T-helper 17 cell (primary cell): Measurements from ENCODE around the gene DST. TPM values are rescaled to one million over a fixed set of nuclear protein-coding genes. Genes with fewer than 3 reads are reported as not detected.
"Not testable (repeated sequence)": the region's sequence is repeated elsewhere in the genome, so short reads cannot be mapped to it uniquely, and the experiment has no call there.

Experiments used
- ATAC-seq: fragments of 150-1000 bp; cut with Tn5 transposase; 2 replicates; pipeline ENCODE4 v1.10.0; 2021; ENCODE audit warnings: mild to moderate bottlenecking, moderate library complexity
- DNase-seq, 3 donors: peaks; one replicate each; pipeline versions ENCODE4 v3.0.0 to v3.0.0-alpha.2; 2020 to 2021
- H3K9me3 ChIP-seq: one replicate; pipeline ENCODE4 v1.7.0; 2013; ENCODE audit warnings: low read length, mild to moderate bottlenecking; ENCODE audit not compliant: control insufficient read depth, poor library complexity, severe bottlenecking
- H3K27ac Mint-ChIP-seq: one replicate; pipeline ENCODE4 v1.8.0; 2022; ENCODE audit warnings: mild to moderate bottlenecking, moderate library complexity, mixed read lengths
- H3K27me3 Mint-ChIP-seq: one replicate; pipeline ENCODE4 v1.8.0; 2022; ENCODE audit warnings: mixed read lengths
- H3K36me3 Mint-ChIP-seq: one replicate; pipeline ENCODE4 v1.8.0; 2022; ENCODE audit warnings: low read depth, mixed read lengths
- H3K4me1 Mint-ChIP-seq: one replicate; pipeline ENCODE4 v1.8.0; 2022; ENCODE audit warnings: mild to moderate bottlenecking, mixed read lengths
- H3K4me3 Mint-ChIP-seq: one replicate; pipeline ENCODE4 v1.8.0; 2022; ENCODE audit warnings: mild to moderate bottlenecking, moderate library complexity, mixed read lengths
- total RNA-seq, 4 donors: library from RNA in 2 of 4; stranded (reverse) in 2 of 4; gene quantifications; one replicate each; pipeline ENCODE4 v1.2.3 and lab custom pipeline; 2022 to 2026

Gene DST
- total RNA-seq, 2 donors from 2014 or later, result 12.6 to 29.6 TPM

DNA sequence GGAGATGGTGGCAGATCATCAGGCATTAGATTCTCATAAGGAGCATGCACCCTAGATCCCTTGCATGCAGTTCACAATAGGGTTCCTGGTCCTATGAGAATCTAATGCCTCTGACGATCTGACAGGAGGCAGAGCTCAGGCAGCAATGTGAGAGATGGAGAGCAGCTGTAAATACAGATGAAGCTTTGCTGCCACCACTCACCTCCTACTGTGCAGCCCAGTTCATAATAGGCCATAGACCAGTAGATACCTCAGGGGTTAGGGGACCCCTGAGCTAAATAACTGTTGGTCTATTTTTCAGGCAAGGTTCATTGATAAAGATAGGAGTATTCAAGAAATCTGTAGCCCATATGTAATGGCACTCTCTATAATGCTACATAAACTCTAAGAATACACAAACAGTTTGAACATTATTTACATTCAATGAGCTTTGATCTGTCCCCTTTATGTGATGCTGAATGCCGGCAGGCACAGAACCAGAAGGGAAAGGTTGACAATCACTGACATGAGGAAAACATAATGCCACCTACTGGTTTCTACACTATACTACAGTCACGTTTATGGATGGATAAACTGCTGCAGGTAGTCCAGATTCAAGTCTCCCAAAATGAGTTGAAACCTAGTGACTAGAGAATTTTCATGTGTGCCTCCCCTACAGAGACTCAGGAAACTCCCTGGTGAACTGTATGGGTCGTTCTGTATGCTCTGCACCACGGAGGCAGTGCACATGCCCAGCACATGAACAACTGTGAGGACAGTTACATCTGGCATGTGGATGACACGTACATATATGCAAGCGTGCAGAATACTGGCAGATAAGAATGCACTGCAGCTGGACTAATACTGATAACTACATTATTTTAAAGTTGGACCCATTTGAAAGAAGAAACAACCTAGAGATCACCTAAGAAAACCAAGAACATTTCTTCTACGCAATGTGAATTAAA, 72.0 kb downstream of the DST start:
- ATAC-seq (peak; percentile 60), DNase-seq (no peak)
- no peak overlapping the region for H3K27ac Mint-ChIP-seq
- H3K27me3 Mint-ChIP-seq, result peaks cover 2% of the 10 kb centered on the region
- H3K4me3 Mint-ChIP-seq, result no peak overlapping the region
- peaks cover 6% of the 10 kb centered on the region for H3K4me1 Mint-ChIP-seq
- H3K36me3 Mint-ChIP-seq, result no peaks in the 10 kb centered on the region
- no peaks in the 10 kb centered on the region for H3K9me3 ChIP-seq

DNA sequence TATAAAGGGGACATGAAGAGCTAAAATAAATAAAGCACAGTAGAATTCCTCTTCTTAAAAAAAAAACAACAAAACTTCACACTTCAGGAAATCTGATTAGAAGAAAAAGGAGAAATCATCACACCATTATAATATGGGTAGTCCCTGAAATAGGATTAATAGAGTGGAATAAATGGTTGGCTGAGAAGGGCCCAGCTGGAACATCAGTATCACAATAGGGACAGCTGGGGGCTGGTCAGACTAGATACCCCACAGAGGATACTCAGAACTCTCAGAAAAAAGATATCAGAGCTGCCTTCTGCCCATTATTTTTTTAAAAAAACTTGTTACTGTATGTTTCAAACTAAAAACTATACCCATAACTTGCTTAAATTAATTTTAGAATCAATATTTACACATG, 75.2 kb downstream of the DST start:
- H3K4me3 Mint-ChIP-seq, result no peak overlapping the region
- ATAC-seq (no peak), DNase-seq (no peak)
- no peaks in the 10 kb centered on the region for H3K27me3 Mint-ChIP-seq
- H3K9me3 ChIP-seq, result no peaks in the 10 kb centered on the region
- peaks cover 6% of the 10 kb centered on the region for H3K4me1 Mint-ChIP-seq
- no peaks in the 10 kb centered on the region for H3K36me3 Mint-ChIP-seq
- no peak overlapping the region for H3K27ac Mint-ChIP-seq

- not testable (repeated sequence) for H3K27ac Mint-ChIP-seq, H3K4me3 Mint-ChIP-seq, H3K4me1 Mint-ChIP-seq, H3K27me3 Mint-ChIP-seq, ATAC-seq, DNase-seq, H3K36me3 Mint-ChIP-seq, H3K9me3 ChIP-seq
Observed at GRCh38 chr6:56562730-56563129, 80.0 kb downstream of the DST start.

DNA sequence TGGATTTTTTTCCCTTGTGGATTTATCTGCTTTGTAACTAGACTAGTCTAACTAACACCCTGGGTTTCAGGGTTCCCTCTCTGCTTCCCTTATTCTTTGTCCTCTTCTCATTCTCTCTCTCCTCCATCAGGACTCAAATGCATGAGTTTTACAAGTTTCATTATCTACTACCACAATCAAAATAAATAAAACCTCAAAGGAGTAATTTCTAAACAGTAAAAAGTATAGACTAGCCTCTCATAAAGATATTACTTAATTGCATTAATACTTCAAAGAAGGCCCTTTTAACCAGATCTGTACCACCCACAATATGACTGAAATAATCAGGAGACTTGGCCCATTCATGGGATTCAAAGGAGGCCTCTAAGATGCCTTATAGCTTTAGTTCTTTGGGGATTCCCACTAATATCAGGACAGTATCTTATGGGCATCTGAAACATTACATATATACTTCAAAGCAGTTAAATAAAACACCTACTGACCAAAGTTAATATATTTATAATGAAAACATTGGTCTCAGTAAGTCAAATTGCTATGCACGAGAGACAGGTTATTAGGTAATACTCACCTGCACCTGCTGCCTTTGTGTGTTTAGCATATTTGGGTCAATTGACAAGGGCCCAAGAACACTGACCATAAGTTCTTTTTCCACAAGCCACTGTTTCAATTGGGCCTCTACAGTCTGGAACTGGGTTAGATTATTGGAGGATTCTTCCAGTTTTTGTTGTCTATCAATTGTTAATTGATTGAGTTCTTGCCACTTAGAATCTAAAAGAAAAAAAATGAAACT, 85.7 kb downstream of the DST start:
- no peak overlapping the region for H3K4me3 Mint-ChIP-seq
- H3K36me3 Mint-ChIP-seq, result peaks cover 2% of the 10 kb centered on the region
- peaks cover 4% of the 10 kb centered on the region for H3K4me1 Mint-ChIP-seq
- no peaks in the 10 kb centered on the region for H3K9me3 ChIP-seq
- no peaks in the 10 kb centered on the region for H3K27me3 Mint-ChIP-seq
- no peak for ATAC-seq
- no peak overlapping the region for H3K27ac Mint-ChIP-seq
- DNase-seq, result no peak

DNA sequence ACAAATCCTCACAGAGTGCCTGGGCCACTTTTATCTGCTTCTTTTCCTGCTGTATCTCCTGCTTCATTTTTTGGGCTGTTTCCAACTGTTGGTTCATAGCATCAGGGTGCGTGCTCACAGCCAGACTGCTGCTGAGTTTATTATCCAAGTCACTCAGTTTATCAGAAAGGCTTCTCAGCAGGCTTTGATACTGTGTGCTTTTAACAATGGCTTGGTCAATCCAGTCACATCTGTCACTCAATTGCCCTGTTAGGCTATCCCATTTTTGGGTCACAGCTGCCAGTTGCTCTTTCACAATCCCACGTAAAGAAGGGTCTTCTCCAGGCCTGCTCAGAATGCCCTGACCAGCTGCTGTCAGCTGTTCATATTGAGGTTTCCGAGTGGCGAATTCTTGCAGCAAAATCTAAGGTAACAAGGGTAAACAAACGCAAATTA, 87.2 kb downstream of the DST start:
- H3K4me3 Mint-ChIP-seq, result no peak overlapping the region
- H3K27me3 Mint-ChIP-seq, result no peaks in the 10 kb centered on the region
- H3K4me1 Mint-ChIP-seq, result peaks cover 4% of the 10 kb centered on the region
- peaks cover 2% of the 10 kb centered on the region for H3K36me3 Mint-ChIP-seq
- DNase-seq (no peak), ATAC-seq (no peak)
- H3K27ac Mint-ChIP-seq, result no peak overlapping the region
- H3K9me3 ChIP-seq, result no peaks in the 10 kb centered on the region

DNA sequence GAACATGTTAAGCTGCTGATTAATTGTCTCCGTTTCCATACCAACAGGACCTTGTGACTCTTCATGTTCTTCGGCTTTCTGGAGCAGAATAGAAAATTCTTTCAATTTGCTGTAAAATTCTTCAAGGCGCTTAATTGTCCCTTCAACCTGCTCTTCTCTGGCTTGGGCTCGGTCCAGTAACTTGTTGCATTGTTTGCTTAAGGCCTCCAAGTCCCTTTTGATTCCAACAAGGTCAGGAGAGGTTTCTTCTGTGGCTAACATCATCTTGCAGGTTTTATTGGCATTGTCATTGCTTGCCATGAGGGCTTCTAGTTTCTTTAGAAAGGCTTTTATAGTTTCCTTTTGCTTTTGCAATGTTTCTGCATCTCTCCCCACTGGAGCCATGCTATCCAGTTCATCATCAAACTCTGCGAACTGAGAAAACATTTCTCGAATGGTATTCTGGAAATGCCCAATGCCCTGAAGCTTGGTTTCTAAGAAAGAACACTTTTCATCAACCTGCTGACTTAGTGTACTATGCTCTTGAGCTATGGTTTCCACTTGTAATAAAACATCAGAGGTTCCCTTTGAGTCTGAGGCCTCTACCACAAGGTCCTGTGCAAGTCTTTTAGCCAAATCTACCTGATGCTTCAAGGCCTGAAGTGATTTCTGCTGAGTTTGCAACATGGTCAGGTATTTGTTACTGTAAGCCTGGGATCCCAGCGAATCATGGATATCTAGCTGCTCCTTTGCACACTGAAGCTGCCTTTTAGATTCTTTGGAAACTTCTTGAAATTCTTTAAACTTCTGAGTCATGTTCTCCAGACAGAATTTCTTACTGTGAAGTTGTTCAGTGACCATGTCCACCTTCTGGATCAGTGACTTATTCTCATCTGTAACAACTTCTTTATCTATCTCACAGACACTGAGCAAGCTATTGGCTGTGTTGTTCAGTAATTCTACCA, 90.2 kb downstream of the DST start:
- ATAC-seq (no peak), DNase-seq (no peak)
- peaks cover 7% of the 10 kb centered on the region for H3K4me1 Mint-ChIP-seq
- H3K27ac Mint-ChIP-seq, result no peak overlapping the region
- H3K27me3 Mint-ChIP-seq, result no peaks in the 10 kb centered on the region
- no peaks in the 10 kb centered on the region for H3K9me3 ChIP-seq
- H3K36me3 Mint-ChIP-seq, result peaks cover 2% of the 10 kb centered on the region
- no peak overlapping the region for H3K4me3 Mint-ChIP-seq

DNA sequence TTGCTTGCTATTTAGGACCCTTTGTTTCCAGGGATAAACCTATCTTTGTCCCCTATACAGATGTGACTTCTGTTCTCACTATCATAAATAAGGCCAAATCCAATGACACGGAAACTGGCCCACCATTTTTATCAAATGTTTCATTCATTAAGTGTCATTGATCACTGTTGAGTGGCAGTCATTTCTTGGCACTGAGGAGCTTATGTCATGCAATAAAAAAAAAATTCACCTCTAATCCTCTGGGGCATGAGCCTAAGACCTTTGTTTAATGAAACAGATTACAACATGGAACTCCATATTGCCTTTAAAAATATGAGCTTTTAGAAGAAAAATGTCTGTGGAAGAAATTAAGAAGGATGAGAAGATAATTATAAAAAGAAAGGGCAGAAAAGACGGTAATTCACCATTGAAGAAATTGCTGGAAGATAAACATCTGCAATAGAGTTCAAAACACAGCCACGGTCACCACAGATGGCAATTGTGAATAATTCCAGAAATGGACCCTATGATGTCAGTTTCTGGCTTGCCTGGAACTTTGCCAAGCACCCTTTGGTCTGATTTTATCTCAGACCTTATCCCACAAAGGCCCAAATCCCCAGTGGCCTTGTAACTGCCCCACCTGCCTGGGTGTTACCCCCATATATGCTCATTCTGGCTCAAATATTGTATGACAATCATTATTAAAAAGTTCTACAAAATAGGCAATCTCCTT, 91.1 kb downstream of the DST start:
- no peak for ATAC-seq
- DNase-seq, result no peak
- H3K4me1 Mint-ChIP-seq, result peaks cover 5% of the 10 kb centered on the region

DNA sequence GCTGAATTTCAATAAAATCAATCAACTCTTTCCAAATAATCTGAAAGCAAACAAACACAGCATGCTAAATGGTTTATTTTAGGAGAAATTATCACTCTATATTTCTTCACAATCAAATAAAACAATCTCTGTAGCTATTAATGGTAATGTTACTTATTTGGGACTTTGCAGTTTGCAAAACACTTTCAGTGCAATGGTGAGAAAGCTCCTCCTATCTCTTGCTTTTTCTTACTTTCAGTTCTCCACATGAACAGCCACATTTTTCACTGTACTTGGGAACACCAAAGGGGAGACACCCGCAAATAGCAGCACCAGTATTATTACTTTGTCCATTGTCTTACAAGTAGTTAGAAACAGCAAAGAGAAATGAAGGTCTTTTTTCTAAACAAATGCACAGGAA, 92.4 kb downstream of the DST start:
- no peaks in the 10 kb centered on the region for H3K9me3 ChIP-seq
- H3K4me3 Mint-ChIP-seq, result no peak overlapping the region
- no peak overlapping the region for H3K27ac Mint-ChIP-seq
- DNase-seq (no peak), ATAC-seq (no peak)
- H3K4me1 Mint-ChIP-seq, result peaks cover 5% of the 10 kb centered on the region
- no peaks in the 10 kb centered on the region for H3K36me3 Mint-ChIP-seq
- H3K27me3 Mint-ChIP-seq, result no peaks in the 10 kb centered on the region

More for the DNA sequence above, 91.1 kb downstream of the DST start:
- H3K27me3 Mint-ChIP-seq, result no peaks in the 10 kb centered on the region
- H3K36me3 Mint-ChIP-seq, result peaks cover under 1% of the 10 kb centered on the region
- H3K9me3 ChIP-seq, result no peaks in the 10 kb centered on the region
- H3K4me3 Mint-ChIP-seq, result no peak overlapping the region
- no peak overlapping the region for H3K27ac Mint-ChIP-seq

- peaks cover 5% of the 10 kb centered on the region for H3K4me1 Mint-ChIP-seq
- H3K36me3 Mint-ChIP-seq, result no peaks in the 10 kb centered on the region
- no peaks in the 10 kb centered on the region for H3K9me3 ChIP-seq
- no peak overlapping the region for H3K4me3 Mint-ChIP-seq
- ATAC-seq (no peak), DNase-seq (no peak)
- H3K27me3 Mint-ChIP-seq, result no peaks in the 10 kb centered on the region
- H3K27ac Mint-ChIP-seq, result no peak overlapping the region
Observed at GRCh38 chr6:56549014-56549413, 93.7 kb downstream of the DST start.

DNA sequence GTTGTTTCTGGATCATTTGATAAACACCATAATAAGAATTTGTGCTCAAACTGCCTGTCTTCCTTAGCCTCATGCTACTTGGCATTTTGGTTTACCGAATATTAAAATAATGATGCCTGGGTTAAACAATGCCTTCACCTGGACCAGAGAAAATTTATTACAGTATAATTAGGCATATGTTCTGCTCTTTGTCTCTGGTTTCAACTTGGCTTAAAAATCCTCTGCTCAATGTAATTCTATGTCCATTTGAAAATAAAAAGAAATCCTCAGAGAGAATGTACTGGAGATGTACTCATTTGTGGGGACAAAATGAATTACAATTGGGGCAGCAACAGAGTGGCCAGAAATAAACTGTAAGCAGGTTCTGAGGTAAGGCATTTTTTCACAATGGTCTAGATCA, 95.0 kb downstream of the DST start:
- no peaks in the 10 kb centered on the region for H3K9me3 ChIP-seq
- H3K36me3 Mint-ChIP-seq, result no peaks in the 10 kb centered on the region
- H3K4me1 Mint-ChIP-seq, result peaks cover 3% of the 10 kb centered on the region
- no peak for ATAC-seq
- DNase-seq, result no peak
- no peak overlapping the region for H3K27ac Mint-ChIP-seq
- H3K4me3 Mint-ChIP-seq, result no peak overlapping the region
- H3K27me3 Mint-ChIP-seq, result no peaks in the 10 kb centered on the region

DNA sequence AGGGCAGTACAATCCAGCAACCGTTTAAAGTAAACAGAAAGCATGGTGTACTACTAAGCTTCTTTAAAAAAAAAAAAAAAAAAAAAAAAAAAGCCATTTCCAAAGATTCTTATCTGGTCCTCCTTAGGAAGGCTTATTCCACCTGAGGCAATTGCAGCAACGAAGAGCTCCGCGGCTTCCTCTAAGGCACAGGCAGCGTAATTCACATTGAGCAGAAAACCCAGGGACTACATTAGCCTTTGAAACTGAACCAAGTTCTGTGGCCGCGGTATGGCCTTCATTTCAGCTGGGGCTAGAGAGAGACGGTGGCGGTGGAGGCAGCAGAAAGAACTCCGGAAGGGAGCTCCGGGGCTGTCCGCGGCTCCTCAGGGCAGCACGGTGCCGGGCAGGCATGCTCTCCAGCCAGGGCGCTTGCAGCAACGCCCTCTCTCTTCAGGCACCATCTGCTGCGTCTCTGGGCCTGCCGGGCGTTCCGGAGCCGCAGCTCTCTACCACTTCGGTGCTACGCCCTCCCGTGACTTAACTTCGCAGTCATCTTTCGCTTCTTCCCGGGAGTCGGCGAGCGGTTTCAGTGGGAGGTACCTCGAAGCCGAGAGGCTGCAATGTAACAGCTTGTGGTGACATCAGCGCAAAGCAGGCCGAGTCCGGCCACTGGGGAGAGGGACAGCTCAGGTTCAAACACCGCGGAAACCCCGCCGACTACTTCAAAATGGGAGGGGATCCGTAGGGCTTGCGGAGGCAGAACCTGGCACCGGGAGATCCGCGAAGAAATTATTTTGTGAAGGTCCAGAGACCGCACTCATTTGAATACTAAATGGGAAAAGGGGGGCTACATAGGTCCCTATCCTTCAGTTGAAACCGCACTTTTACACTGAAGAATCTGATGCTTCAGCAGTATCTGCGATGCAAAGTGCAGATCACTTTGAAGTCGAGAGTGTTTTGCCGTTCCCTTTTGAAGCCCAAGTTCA, 100.0 kb downstream of the DST start:
- H3K4me1 Mint-ChIP-seq, result no peaks in the 10 kb centered on the region
- no peak overlapping the region for H3K27ac Mint-ChIP-seq
- peak; percentile 14 to 28 (median 19) for DNase-seq

More for the DNA sequence above, 100.0 kb downstream of the DST start:
- no peaks in the 10 kb centered on the region for H3K9me3 ChIP-seq
- Mint-ChIP-seq H3K27me3 (no peaks in the 10 kb centered on the region), H3K36me3 (no peaks in the 10 kb centered on the region), H3K4me3 (no peak overlapping the region)
- ATAC-seq, result peak; percentile 92
